Endothelial cell (in vitro differentiated cells): ENCODE measurements around the gene ACOXL. TPM values are rescaled to one million over a fixed set of nuclear protein-coding genes. Genes with fewer than 3 reads are reported as not detected.

Experiments used
- DNase-seq: peaks from one replicate; pipeline ENCODE4 v3.0.0; 2021; ENCODE audit warnings: low spot score
- H3K27ac Mint-ChIP-seq: one replicate; pipeline ENCODE4 v1.8.0; 2021; ENCODE audit warnings: mixed read lengths, inconsistent platforms; ENCODE audit not compliant: unreplicated experiment
- H3K27me3 Mint-ChIP-seq: one replicate; pipeline ENCODE4 v1.8.0; 2021; ENCODE audit warnings: mild to moderate bottlenecking, moderate library complexity, mixed read lengths, inconsistent platforms; ENCODE audit not compliant: unreplicated experiment
- H3K36me3 Mint-ChIP-seq: one replicate; pipeline ENCODE4 v1.8.0; 2021; ENCODE audit warnings: mild to moderate bottlenecking, low read depth, mixed read lengths, inconsistent platforms; ENCODE audit not compliant: unreplicated experiment
- H3K4me1 Mint-ChIP-seq: one replicate; pipeline ENCODE4 v1.8.0; 2021; ENCODE audit warnings: mild to moderate bottlenecking, mixed read lengths, inconsistent platforms; ENCODE audit not compliant: unreplicated experiment
- H3K4me3 Mint-ChIP-seq: one replicate; pipeline ENCODE4 v1.8.0; 2021; ENCODE audit warnings: mild to moderate bottlenecking, mixed read lengths, inconsistent platforms; ENCODE audit not compliant: unreplicated experiment
- H3K9me3 Mint-ChIP-seq: one replicate; pipeline ENCODE4 v1.8.0; 2021; ENCODE audit warnings: mixed read lengths, inconsistent platforms; ENCODE audit not compliant: unreplicated experiment
- CTCF ChIP-seq: fragments of 200-600 bp; sonication (generic); IDR thresholded peaks from one replicate; pipeline ENCODE4 v1.5.0; 2021; ENCODE audit warnings: antibody characterized with exemption; ENCODE audit not compliant: unreplicated experiment
- total RNA-seq: library from RNA; stranded (reverse); fragmentation: NEBNext Ultra II Directional; extraction: Animal tissue kit (Norgen Biotek cat#: 25700); gene quantifications from one replicate; pipeline ENCODE4 v1.2.1, GENCODE V29; 2021; ENCODE audit not compliant: unreplicated experiment

The ACOXL gene
- total RNA-seq, 1 donor from 2014 or later: 0.44 TPM

DNA sequence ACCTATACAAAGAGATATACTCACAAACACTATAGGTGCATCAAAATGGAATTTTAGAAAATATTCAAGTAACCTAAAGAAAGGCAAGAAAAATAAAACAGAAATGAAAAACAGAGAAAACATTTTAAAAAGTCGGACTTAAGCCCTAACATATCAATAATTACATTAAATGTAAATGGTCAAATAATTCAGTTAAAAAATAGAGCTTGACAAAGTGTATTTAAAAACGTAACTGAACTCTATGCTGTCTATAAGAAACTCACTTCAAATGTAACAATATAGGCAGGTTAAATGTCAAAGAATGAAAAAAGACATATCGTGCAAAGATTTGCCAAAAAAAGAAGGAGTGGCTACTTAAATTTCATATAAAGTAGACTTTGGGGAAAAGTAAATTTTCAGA, 163.9 kb downstream of the ACOXL start:
- H3K27me3 Mint-ChIP-seq: no peaks in the 10 kb centered on the region
- H3K36me3 Mint-ChIP-seq: no peaks in the 10 kb centered on the region
- H3K4me1 Mint-ChIP-seq: no peaks in the 10 kb centered on the region
- H3K4me3 Mint-ChIP-seq: no peak overlapping the region
- H3K9me3 Mint-ChIP-seq: no peaks in the 10 kb centered on the region
- no peak for DNase-seq
- TF ChIP-seq CTCF: no peak
- no peak overlapping the region for H3K27ac Mint-ChIP-seq

- TF ChIP-seq CTCF: no peak
- Mint-ChIP-seq H3K27ac (no peak overlapping the region), H3K36me3 (no peaks in the 10 kb centered on the region), H3K27me3 (no peaks in the 10 kb centered on the region), H3K9me3 (no peaks in the 10 kb centered on the region), H3K4me1 (peaks cover 7% of the 10 kb centered on the region), H3K4me3 (no peak overlapping the region)
- no peak for DNase-seq
Measured at GRCh38 chr2:110897966-110898365, 165.6 kb downstream of the ACOXL start.

DNA sequence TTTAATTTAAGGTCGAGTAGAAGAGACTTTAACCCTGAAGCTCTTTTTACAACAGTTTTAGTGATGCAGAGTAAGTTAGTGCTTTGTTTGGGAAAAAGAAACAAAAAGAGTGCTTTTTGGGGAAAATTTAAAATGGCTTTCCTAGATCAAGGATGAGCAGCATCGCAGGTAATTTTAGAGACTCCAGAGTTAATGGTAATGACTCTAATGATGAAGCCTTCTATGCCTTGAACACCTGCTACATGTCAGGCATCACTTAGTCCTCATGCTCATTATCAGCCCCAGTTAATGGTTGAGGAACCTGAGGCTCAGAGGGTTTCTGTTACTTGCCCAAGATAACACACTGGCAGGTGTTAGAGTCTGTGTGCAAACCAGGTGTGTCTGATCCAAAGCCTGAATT, 167.8 kb downstream of the ACOXL start:
- no peaks in the 10 kb centered on the region for H3K9me3 Mint-ChIP-seq
- H3K36me3 Mint-ChIP-seq: no peaks in the 10 kb centered on the region
- no peak for TF ChIP-seq CTCF

DNA sequence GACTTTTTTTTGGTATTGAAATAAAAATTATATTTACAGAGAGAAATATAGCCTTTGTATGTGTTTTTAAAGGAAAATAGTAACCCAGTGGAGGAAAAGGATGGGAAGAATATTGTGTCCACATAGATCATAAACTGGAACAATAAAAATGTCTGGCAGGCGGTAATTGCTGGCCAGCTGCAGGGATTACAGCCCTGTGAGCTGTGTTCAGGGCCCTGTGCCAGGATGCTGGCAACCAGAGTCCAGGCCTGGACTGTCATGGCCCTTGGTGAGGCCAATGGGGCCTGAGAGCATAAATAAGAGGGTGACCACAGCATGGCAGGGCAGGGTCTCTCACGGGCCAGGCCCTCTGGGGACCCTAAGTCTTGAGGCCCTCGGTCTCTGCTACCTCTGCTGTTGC, 171.2 kb downstream of the ACOXL start:
- Mint-ChIP-seq H3K27me3 (no peaks in the 10 kb centered on the region), H3K27ac (no peak overlapping the region), H3K9me3 (no peaks in the 10 kb centered on the region), H3K4me1 (peaks cover 11% of the 10 kb centered on the region), H3K4me3 (no peak overlapping the region), H3K36me3 (no peaks in the 10 kb centered on the region)
- no peak for DNase-seq
- no peak for TF ChIP-seq CTCF

More for the DNA sequence above, 167.8 kb downstream of the ACOXL start:
- no peak overlapping the region for H3K27ac Mint-ChIP-seq
- no peak for DNase-seq
- no peak overlapping the region for H3K4me3 Mint-ChIP-seq
- peaks cover 11% of the 10 kb centered on the region for H3K4me1 Mint-ChIP-seq
- H3K27me3 Mint-ChIP-seq: no peaks in the 10 kb centered on the region

GRCh38 chr2:110904116-110904778, 171.9 kb downstream of the ACOXL start:
- peaks cover 11% of the 10 kb centered on the region for H3K4me1 Mint-ChIP-seq
- TF ChIP-seq CTCF: no peak
- no peak overlapping the region for H3K27ac Mint-ChIP-seq
- H3K36me3 Mint-ChIP-seq: no peaks in the 10 kb centered on the region
- no peak overlapping the region for H3K4me3 Mint-ChIP-seq
- H3K9me3 Mint-ChIP-seq: no peaks in the 10 kb centered on the region
- H3K27me3 Mint-ChIP-seq: no peaks in the 10 kb centered on the region
- DNase-seq: no peak
